SH-SY5Y (cell line): ENCODE measurements around the gene YIF1B.

Source experiments
- GATA2 ChIP-seq: IDR thresholded peaks from 2 replicates; pipeline ENCODE4 v1.6.1; 2011; ENCODE audit warnings: mild to moderate bottlenecking, low read depth, low read length
- GATA3 ChIP-seq: IDR thresholded peaks from 2 replicates; pipeline ENCODE4 v1.6.1; 2011; ENCODE audit warnings: low read depth, mild to moderate bottlenecking, low read length, moderate library complexity

DNA sequence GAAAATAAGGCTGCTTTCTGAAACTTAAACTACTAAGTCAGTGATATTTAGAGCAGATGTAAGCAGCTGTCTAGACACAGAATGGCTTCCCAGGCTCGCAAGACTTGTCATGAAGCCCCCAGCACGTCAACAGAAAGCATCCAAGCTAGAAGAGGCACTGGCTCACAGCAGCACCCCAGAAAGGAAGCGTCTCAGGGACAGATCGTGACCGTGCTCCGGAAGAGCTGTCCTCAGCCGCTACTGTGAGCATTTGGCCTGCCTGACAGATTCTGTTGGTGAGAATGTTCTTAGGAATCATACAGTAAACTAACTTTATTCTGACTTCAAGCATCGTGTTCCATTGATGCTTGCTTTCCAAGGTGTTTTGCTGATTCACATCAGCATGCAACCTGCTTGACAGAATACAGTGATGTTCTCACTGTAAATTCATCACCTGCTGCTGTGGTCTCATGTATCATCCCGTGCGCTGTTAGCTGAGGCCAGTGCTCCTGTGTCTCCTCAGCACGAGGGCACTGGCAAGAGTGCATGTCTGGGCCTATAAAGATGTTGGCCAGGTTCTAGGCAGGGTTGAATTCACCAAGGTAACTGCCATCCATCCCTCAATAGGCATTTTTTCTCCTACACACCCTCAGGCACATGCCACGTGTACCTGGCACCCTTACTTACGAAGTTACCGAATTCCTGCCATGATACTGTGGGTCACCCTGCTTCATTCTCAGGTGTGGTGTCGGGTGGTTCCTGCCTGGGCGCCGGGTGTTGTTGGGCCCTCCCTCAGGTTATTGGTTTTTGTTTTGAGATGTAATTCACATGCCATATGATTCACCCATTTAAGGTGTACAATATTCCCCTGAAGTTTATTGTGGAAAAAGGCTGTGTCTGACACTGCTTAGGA is 35.5 kb downstream of the YIF1B start:
- TF ChIP-seq GATA3 (no peak), GATA2 (no peak)
